NCI-H526 (cell line): ENCODE results near the gene SULF2.

Experiments used
- DNase-seq, 2 experiments: peaks; one replicate each; lab custom pipeline; 2025; lab: John Stamatoyannopoulos, UW

Gene SULF2

GRCh38 chr20:47684306-47685080 lies 100.8 kb downstream of the SULF2 start:
- DNase-seq, result no peak

GRCh38 chr20:47682916-47683315 lies 102.4 kb downstream of the SULF2 start:
- no peak for DNase-seq

GRCh38 chr20:47682028-47682783 lies 103.1 kb downstream of the SULF2 start:
- no peak for DNase-seq

GRCh38 chr20:47680804-47681529 lies 104.3 kb downstream of the SULF2 start:
- no peak for DNase-seq

- no peak for DNase-seq
Measured at GRCh38 chr20:47679462-47679861, 105.8 kb downstream of the SULF2 start.

GRCh38 chr20:47678536-47678935 lies 106.7 kb downstream of the SULF2 start:
- DNase-seq, result no peak

GRCh38 chr20:47677635-47678453 lies 107.4 kb downstream of the SULF2 start:
- DNase-seq, result peak; percentile 50 to 89

- DNase-seq, result no peak
Measured at GRCh38 chr20:47676912-47677634, 108.2 kb downstream of the SULF2 start.

GRCh38 chr20:47676219-47676721 lies 109.0 kb downstream of the SULF2 start:
- peak in 1 of 2 experiments; percentile 55 for DNase-seq

GRCh38 chr20:47675190-47676142 lies 109.8 kb downstream of the SULF2 start:
- no peak for DNase-seq

- DNase-seq, result no peak
Measured at GRCh38 chr20:47674686-47675085, 110.6 kb downstream of the SULF2 start.

GRCh38 chr20:47674145-47674544 lies 111.1 kb downstream of the SULF2 start:
- no peak for DNase-seq

GRCh38 chr20:47673671-47673955 lies 111.7 kb downstream of the SULF2 start:
- DNase-seq, result no peak

- no peak for DNase-seq
Measured at GRCh38 chr20:47672886-47673670, 112.2 kb downstream of the SULF2 start.

GRCh38 chr20:47672166-47672565 lies 113.1 kb downstream of the SULF2 start:
- DNase-seq, result no peak

GRCh38 chr20:47670913-47671312 lies 114.4 kb downstream of the SULF2 start:
- no peak for DNase-seq

GRCh38 chr20:47669927-47670890 lies 115.1 kb downstream of the SULF2 start:
- no peak for DNase-seq

- DNase-seq, result no peak
Measured at GRCh38 chr20:47669489-47669888, 115.8 kb downstream of the SULF2 start.
